GM12872 (cell line): ENCODE results near the gene KLHDC4.

Source experiments
- CTCF ChIP-seq: IDR thresholded peaks from 3 replicates; pipeline ENCODE4 v1.5.1; 2011; ENCODE audit warnings: low read depth, mild to moderate bottlenecking, low read length, moderate library complexity; ENCODE audit not compliant: insufficient read depth

KLHDC4 gene

DNA sequence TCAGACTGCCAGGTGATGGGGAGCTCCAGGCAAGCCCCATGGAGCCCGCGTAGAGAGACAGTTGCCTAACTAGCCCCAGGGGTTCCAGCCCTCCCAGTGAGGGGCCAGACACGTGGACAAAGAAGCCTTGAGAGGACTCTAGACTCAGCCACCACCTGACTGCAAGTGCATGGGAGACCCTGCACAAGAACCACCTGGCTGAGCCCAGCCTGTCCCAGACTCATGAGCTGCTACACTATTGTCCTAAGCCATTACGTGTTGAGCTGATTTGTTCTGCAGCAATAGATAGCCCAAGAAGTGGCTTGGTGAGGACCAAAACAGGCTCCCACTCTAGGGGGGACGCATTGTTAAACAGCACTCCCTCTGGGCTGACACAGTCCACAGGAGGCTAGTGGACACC is 37.6 kb upstream of the KLHDC4 start:
- no peak for TF ChIP-seq CTCF

GRCh38 chr16:87802670-87803069 is 36.9 kb upstream of the KLHDC4 start:
- TF ChIP-seq CTCF, result no peak

GRCh38 chr16:87801679-87802259 is 36.0 kb upstream of the KLHDC4 start:
- TF ChIP-seq CTCF, result no peak

- TF ChIP-seq CTCF, result no peak
Measured at GRCh38 chr16:87800497-87800896, 34.7 kb upstream of the KLHDC4 start.

DNA sequence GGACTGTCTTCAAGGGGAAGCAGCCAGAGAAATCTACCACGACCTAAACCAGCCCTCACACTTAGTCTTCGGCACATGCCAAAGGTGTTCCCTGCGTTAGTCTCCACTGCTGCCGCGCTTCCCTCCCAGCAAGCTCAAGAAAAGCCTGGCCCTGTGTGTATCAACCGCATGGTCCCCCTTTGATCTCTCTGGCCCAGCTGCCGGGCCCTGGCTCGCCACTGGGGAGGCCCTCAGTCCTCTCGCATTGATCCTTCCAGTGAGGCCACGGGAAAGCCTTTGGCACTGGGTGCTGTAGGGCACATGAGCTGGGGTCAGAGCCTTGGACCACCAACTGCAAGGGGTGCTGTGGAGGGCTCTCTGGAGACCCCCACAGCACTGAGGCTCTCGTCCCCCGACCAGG is 29.6 kb upstream of the KLHDC4 start:
- TF ChIP-seq CTCF, result no peak

DNA sequence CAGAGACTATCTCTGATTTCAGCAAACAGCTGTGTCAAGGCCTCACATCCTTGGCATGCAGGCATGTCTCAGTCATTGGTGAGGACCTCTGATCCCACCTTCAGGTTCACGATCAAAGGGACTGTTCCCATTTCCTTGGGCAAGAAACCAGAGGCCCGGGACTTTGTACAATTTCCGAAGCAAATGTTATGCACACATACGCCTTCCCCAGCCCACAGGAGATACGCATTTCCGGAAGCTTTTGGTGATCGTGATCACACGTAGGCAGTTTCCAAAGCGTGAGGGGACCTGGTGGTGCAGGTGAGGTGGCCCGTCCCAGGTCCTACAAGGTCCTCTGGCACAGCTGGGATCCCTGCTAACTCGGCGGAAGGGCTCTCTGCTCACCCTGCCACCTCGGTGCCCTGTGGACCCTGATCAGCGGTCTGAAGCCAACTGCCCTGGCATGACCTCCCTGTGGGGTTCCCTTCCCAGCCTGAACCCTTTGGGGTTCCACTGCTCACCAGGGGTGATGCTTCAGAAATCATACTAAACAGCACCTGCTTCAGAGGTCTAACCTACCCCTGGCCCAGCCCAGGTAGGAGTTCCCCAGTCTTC is 28.8 kb upstream of the KLHDC4 start:
- no peak for TF ChIP-seq CTCF

DNA sequence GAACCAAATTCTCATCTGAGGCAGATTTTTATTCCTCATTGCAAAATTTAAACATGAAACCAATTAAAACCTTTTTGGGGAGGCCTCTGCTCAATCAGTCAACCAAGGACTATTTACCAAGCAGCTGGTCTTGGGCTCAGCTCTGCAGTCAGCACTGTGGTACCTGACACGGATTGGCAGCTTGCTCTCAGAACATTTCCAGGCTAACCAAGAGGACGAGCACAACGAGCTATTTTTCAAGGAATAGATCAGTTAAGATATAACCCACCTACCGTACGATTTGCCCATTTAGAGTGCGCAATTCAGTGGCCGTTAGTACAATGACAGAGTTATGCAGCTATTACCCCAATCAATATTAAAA is 26.4 kb upstream of the KLHDC4 start:
- TF ChIP-seq CTCF, result no peak
